DOHH2 (cell line): ENCODE data around the gene WTIP.

ENCODE experiments used
- H3F3A ChIP-seq: fragments of 200-600 bp; sonication (generic), shearing (Covaris generic); 2 replicates; pipeline ENCODE4 v1.6.0; 2016; ENCODE audit warnings: antibody characterized with exemption, mild to moderate bottlenecking; ENCODE audit not compliant: control insufficient read depth, insufficient read depth
- H3K27ac ChIP-seq: fragments of 200-600 bp; sonication (generic); 2 replicates; pipeline ENCODE4 v1.5.1; 2014; ENCODE audit warnings: low read depth, mild to moderate bottlenecking, low read length, moderate library complexity
- H3K27me3 ChIP-seq: fragments of 200-600 bp; sonication (generic); 2 replicates; pipeline ENCODE4 v1.6.1; 2014; ENCODE audit warnings: mild to moderate bottlenecking, low read length, mixed read lengths; ENCODE audit not compliant: control insufficient read depth
- H3K36me3 ChIP-seq: fragments of 200-600 bp; sonication (generic); 2 replicates; pipeline ENCODE4 v1.6.1; 2014; ENCODE audit warnings: mild to moderate bottlenecking, low read length, moderate library complexity, mixed read lengths; ENCODE audit not compliant: control insufficient read depth
- H3K4me1 ChIP-seq: fragments of 200-600 bp; sonication (generic); 2 replicates; pipeline ENCODE4 v1.6.1; 2014; ENCODE audit warnings: mild to moderate bottlenecking, low read length, mixed read lengths; ENCODE audit not compliant: control insufficient read depth
- H3K4me2 ChIP-seq: fragments of 200-600 bp; sonication (generic); 2 replicates; pipeline ENCODE4 v1.6.0; 2014; ENCODE audit warnings: mild to moderate bottlenecking, low read length, moderate library complexity
- H3K4me3 ChIP-seq: fragments of 200-600 bp; sonication (generic); 2 replicates; pipeline ENCODE4 v1.5.1; 2014; ENCODE audit warnings: mild to moderate bottlenecking, low read length, mixed read lengths
- H3K79me2 ChIP-seq: fragments of 200-600 bp; sonication (generic); 2 replicates; pipeline ENCODE4 v1.6.1; 2014; ENCODE audit warnings: mild to moderate bottlenecking, low read length, mixed read lengths; ENCODE audit not compliant: control insufficient read depth
- H3K9me2 ChIP-seq: fragments of 200-600 bp; sonication (generic); replicated peaks from 2 replicates; pipeline ENCODE4 v1.6.1; 2014; ENCODE audit warnings: mild to moderate bottlenecking, low read length, mixed read lengths; ENCODE audit not compliant: control insufficient read depth
- H3K9me3 ChIP-seq: fragments of 200-600 bp; sonication (generic); 2 replicates; pipeline ENCODE4 v1.6.1; 2014; ENCODE audit warnings: antibody characterized with exemption, low read length, mixed read lengths; ENCODE audit not compliant: control insufficient read depth, insufficient read depth
- H4K20me1 ChIP-seq: fragments of 200-600 bp; sonication (generic); 2 replicates; pipeline ENCODE4 v1.6.0; 2014; ENCODE audit warnings: low read depth, mild to moderate bottlenecking, antibody characterized with exemption, low read length, moderate library complexity; ENCODE audit not compliant: control insufficient read depth, insufficient read depth
- EZH2phosphoT487 ChIP-seq: fragments of 200-600 bp; sonication (generic); IDR thresholded peaks from 2 replicates; pipeline ENCODE4 v1.6.1; 2017; ENCODE audit warnings: borderline replicate concordance, mild to moderate bottlenecking, antibody characterized with exemption, low read length, moderate library complexity, mixed read lengths
- TF ChIP-seq, protein P1 (sequence below): fragments of 200-600 bp; sonication (generic); IDR thresholded peaks from one replicate; pipeline ENCODE4 v1.5.1; 2014; ENCODE audit warnings: antibody characterized with exemption, mild to moderate bottlenecking, low read depth, low read length; ENCODE audit not compliant: poor library complexity, severe bottlenecking

WTIP gene

DNA sequence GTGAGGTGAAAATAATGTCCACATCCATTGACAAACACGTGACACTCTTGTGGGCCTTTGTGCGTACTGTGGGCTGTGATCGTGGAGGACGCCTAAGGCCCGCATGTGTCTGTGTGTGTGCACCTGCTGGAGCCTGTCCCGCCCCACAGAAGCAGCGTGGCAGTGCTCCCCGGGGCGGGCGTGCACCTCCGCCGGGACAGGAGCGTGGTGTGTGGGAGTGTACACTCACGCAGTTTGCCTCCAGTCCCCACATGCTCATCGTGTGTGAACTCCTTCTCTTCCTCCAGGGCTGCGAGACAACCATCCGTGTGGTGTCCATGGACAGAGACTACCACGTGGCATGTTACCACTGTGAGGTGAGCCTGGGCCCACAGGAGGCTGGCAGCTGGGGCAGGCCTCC, 13.9 kb downstream of the WTIP start:
- Histone ChIP-seq H4K20me1 (no peaks in the 10 kb centered on the region), H3K4me1 (no peaks in the 10 kb centered on the region), H3K79me2 (no peaks in the 10 kb centered on the region), H3K9me3 (no peaks in the 10 kb centered on the region), H3K4me3 (no peak overlapping the region), H3K9me2 (no peaks in the 10 kb centered on the region), H3K27ac (no peak overlapping the region), H3F3A (no peaks in the 10 kb centered on the region), H3K4me2 (no peak overlapping the region), H3K27me3 (peaks cover 8% of the 10 kb centered on the region), H3K36me3 (no peaks in the 10 kb centered on the region)
- no peak for TF ChIP-seq EZH2phosphoT487
- TF ChIP-seq, protein P1, sequence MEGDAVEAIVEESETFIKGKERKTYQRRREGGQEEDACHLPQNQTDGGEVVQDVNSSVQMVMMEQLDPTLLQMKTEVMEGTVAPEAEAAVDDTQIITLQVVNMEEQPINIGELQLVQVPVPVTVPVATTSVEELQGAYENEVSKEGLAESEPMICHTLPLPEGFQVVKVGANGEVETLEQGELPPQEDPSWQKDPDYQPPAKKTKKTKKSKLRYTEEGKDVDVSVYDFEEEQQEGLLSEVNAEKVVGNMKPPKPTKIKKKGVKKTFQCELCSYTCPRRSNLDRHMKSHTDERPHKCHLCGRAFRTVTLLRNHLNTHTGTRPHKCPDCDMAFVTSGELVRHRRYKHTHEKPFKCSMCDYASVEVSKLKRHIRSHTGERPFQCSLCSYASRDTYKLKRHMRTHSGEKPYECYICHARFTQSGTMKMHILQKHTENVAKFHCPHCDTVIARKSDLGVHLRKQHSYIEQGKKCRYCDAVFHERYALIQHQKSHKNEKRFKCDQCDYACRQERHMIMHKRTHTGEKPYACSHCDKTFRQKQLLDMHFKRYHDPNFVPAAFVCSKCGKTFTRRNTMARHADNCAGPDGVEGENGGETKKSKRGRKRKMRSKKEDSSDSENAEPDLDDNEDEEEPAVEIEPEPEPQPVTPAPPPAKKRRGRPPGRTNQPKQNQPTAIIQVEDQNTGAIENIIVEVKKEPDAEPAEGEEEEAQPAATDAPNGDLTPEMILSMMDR: no peak

DNA sequence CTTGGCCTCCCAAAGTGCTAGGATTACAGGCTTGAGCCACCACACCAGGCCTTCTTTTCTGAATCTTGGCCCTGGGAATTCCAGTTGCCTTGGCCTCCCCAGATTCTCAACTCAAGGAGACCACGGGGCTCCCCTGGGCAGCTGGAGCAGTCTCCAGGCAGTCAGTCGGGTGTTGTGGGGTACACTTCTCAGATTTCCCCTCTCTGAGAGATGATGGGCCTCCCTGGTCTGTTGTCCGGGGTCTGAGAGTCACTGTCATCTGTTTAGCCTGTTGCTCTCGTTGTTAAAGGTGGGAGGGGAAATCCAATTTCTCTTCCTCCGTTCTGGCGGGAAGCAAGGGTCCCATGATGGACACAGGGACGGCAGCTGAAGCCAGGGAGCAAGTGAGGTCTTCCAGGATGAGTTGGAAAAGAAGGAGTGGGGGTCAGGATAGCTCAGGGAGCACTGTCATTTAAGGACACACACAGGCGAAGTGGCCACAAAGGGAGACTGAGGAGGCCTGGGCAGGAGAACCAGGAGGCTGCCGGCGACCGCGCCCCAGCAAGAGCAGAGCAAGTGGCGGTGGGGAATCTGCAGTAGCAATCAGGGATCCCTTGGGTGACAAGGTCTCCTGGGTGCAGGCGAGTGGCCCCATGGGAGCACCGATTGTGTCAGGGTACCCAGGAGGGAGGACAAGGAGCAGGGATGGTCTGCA, 15.7 kb downstream of the WTIP start:
- TF ChIP-seq, protein P1: no peak
- TF ChIP-seq EZH2phosphoT487: no peak
- H3K4me3 ChIP-seq: no peak overlapping the region
- no peak overlapping the region for H3K27ac ChIP-seq
- no peaks in the 10 kb centered on the region for H3K9me3 ChIP-seq
- no peaks in the 10 kb centered on the region for H3F3A ChIP-seq
- H3K4me2 ChIP-seq: no peak overlapping the region
- no peaks in the 10 kb centered on the region for H4K20me1 ChIP-seq
- H3K27me3 ChIP-seq: peaks cover 18% of the 10 kb centered on the region
- no peaks in the 10 kb centered on the region for H3K9me2 ChIP-seq
- H3K79me2 ChIP-seq: no peaks in the 10 kb centered on the region
- H3K36me3 ChIP-seq: no peaks in the 10 kb centered on the region
- peaks cover 4% of the 10 kb centered on the region for H3K4me1 ChIP-seq

DNA sequence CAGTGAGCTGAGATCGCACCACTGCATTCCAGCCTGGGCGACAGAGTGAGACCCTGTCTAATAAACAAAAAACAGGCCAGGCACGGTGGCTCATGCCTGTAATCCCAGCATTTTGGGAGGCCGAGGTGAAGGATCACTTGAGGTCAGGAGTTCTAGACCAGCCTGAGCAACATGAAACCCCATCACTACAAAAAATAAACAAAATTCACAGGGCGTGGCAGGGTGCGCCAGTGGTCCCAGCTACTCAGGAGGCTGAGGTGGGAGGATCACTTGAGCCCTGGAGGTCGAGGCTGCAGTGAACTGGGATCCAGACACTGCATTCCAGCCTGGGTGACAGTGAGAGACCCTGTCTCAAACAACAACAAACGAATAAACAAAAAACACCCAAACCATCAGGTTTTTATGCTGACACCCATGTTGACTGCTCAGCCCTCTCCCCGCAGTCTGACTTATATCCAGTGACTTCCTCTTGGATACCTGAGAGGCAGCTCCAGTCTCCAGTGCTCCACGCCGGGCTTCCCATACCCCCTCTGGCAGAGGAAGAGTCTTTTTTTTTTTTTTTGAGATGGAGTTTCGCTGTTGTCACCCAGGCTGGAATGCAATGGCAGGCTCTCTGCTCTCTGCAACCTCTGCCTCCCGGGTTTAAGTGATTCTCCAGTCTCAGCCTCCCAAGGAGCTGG, 17.7 kb downstream of the WTIP start:
- H3K4me3 ChIP-seq: no peak overlapping the region
- H3K4me2 ChIP-seq: no peak overlapping the region
- TF ChIP-seq EZH2phosphoT487: no peak
- TF ChIP-seq, protein P1: no peak
- H3K79me2 ChIP-seq: no peaks in the 10 kb centered on the region
- peaks cover 4% of the 10 kb centered on the region for H3K4me1 ChIP-seq
- H3F3A ChIP-seq: no peaks in the 10 kb centered on the region
- H3K36me3 ChIP-seq: no peaks in the 10 kb centered on the region
- H3K9me3 ChIP-seq: no peaks in the 10 kb centered on the region
- H4K20me1 ChIP-seq: no peaks in the 10 kb centered on the region
- H3K9me2 ChIP-seq: no peaks in the 10 kb centered on the region
- no peak overlapping the region for H3K27ac ChIP-seq
- peaks cover 18% of the 10 kb centered on the region for H3K27me3 ChIP-seq
